ENCODE results near the gene ARMCX5.

Gene ARMCX5

DNA sequence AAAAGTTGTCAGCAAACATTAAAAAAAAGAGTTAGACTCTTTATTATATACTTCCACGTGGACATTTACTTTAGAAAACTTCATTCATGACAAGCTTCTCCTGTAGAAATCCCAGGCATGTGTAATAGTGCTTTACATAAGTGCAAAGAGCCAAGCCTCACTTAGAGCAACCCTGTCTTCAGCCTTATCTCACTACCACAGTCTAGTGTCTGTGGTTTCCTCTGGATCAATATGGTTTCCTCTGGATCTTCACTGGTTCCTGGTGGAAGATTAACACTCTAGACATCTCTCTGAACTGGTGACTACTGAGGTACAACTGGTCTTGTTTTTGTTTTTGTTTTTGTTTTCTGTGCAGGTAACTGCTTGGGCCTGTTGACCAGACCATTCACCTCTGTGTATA lies 18.4 kb upstream of the ARMCX5 start:
- Histone ChIP-seq H3K27me3 (ENCODE audit: insufficient read depth, poor library complexity, severe bottlenecking) (no peaks in the 10 kb centered on the region), H3K4me3 (replicated peaks; ENCODE audit: insufficient read depth, low read length) (no peak overlapping the region), H3K27ac (replicated peaks) (no peak overlapping the region)
- TF ChIP-seq, protein P1, sequence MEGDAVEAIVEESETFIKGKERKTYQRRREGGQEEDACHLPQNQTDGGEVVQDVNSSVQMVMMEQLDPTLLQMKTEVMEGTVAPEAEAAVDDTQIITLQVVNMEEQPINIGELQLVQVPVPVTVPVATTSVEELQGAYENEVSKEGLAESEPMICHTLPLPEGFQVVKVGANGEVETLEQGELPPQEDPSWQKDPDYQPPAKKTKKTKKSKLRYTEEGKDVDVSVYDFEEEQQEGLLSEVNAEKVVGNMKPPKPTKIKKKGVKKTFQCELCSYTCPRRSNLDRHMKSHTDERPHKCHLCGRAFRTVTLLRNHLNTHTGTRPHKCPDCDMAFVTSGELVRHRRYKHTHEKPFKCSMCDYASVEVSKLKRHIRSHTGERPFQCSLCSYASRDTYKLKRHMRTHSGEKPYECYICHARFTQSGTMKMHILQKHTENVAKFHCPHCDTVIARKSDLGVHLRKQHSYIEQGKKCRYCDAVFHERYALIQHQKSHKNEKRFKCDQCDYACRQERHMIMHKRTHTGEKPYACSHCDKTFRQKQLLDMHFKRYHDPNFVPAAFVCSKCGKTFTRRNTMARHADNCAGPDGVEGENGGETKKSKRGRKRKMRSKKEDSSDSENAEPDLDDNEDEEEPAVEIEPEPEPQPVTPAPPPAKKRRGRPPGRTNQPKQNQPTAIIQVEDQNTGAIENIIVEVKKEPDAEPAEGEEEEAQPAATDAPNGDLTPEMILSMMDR (IDR thresholded peaks at IDR 0.05; ENCODE audit: insufficient read depth, low read length), result no peak
- TF ChIP-seq, protein P2, sequence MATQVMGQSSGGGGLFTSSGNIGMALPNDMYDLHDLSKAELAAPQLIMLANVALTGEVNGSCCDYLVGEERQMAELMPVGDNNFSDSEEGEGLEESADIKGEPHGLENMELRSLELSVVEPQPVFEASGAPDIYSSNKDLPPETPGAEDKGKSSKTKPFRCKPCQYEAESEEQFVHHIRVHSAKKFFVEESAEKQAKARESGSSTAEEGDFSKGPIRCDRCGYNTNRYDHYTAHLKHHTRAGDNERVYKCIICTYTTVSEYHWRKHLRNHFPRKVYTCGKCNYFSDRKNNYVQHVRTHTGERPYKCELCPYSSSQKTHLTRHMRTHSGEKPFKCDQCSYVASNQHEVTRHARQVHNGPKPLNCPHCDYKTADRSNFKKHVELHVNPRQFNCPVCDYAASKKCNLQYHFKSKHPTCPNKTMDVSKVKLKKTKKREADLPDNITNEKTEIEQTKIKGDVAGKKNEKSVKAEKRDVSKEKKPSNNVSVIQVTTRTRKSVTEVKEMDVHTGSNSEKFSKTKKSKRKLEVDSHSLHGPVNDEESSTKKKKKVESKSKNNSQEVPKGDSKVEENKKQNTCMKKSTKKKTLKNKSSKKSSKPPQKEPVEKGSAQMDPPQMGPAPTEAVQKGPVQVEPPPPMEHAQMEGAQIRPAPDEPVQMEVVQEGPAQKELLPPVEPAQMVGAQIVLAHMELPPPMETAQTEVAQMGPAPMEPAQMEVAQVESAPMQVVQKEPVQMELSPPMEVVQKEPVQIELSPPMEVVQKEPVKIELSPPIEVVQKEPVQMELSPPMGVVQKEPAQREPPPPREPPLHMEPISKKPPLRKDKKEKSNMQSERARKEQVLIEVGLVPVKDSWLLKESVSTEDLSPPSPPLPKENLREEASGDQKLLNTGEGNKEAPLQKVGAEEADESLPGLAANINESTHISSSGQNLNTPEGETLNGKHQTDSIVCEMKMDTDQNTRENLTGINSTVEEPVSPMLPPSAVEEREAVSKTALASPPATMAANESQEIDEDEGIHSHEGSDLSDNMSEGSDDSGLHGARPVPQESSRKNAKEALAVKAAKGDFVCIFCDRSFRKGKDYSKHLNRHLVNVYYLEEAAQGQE (IDR thresholded peaks at IDR 0.05; ENCODE audit: insufficient replicate concordance, low read depth), result no peak
- no peak for TF ChIP-seq SPI1 (IDR thresholded peaks at IDR 0.05; ENCODE audit: borderline replicate concordance, low read depth)
- no peak for TF ChIP-seq POLR2AphosphoS5 (IDR thresholded peaks at IDR 0.05; ENCODE audit: low read depth)
- no peak for DNase-seq (ENCODE audit: low read depth in 1 of 2, low spot score in 1 of 2)

DNA sequence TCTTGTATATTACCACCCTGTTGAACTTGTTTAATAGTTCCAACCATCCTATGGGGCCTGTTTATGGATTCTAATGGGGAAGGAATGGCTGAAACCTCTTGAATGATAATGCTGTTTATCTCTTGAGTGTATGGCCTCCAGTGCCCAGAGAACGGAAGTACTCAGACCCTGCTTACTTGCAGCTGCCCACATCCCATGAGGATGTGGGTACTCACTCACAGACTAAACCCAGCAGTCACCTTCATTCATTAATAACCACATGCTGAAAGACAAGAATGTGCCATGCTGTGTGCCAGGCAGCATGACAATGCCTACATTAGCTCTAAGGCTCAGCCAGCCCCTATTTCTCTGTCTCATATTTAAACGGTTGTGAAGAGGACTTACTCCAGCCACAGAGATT lies 5.9 kb upstream of the ARMCX5 start:
- H3K4me3 ChIP-seq (replicated peaks; ENCODE audit: insufficient read depth, low read length), result no peak overlapping the region
- DNase-seq (ENCODE audit: low read depth in 1 of 2, low spot score in 1 of 2), result no peak
- H3K27me3 ChIP-seq (ENCODE audit: insufficient read depth, poor library complexity, severe bottlenecking), result no peaks in the 10 kb centered on the region
- TF ChIP-seq, protein P1 (IDR thresholded peaks at IDR 0.05; ENCODE audit: insufficient read depth, low read length), result no peak
- TF ChIP-seq, protein P2 (IDR thresholded peaks at IDR 0.05; ENCODE audit: insufficient replicate concordance, low read depth), result no peak
- TF ChIP-seq POLR2AphosphoS5 (IDR thresholded peaks at IDR 0.05; ENCODE audit: low read depth) (no peak), SPI1 (IDR thresholded peaks at IDR 0.05; ENCODE audit: borderline replicate concordance, low read depth) (no peak), GABPA (IDR thresholded peaks at IDR 0.05; ENCODE audit: low read depth) (no peak)
- H3K27ac ChIP-seq (replicated peaks), result no peak overlapping the region

DNA sequence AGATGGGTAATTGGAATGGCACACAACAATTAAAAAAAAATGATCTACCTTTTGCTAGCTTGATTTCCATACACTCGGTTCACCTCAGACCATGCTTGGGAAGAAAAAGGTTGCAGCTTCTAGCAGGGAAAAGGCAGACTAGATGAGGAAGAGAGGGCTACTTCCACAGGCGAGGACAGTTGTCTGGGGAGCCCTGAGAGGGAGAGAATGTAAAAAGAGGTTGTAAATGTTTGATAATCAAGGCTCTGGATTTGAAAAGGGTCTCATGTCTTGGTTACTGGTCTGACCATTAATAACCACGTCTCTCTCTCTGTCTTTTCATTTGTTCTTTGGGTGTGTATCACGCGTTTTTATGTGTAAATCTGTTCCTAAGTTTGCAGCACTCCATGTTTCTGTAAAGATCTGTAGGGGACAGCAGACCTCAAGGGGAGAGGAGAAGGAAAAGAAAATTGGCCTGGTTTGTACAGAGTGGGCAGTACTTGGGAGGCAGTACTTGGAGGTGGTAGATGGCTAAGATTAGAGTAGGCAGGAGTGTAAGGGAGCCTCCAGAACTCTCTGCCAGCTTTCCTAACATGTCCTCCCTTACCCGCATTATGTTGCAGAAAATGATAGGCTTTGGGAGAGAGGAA lies 750 bp downstream of the ARMCX5 start:
- peak overlapping the region; percentile 72 for H3K27ac ChIP-seq (replicated peaks)

More for the DNA sequence above, 750 bp downstream of the ARMCX5 start:
- DNase-seq (ENCODE audit: low read depth in 1 of 2, low spot score in 1 of 2), result no peak
- TF ChIP-seq POLR2AphosphoS5 (IDR thresholded peaks at IDR 0.05; ENCODE audit: low read depth) (no peak), SPI1 (IDR thresholded peaks at IDR 0.05; ENCODE audit: borderline replicate concordance, low read depth) (no peak), GABPA (IDR thresholded peaks at IDR 0.05; ENCODE audit: low read depth) (no peak)
- TF ChIP-seq, protein P1 (IDR thresholded peaks at IDR 0.05; ENCODE audit: insufficient read depth, low read length), result no peak
- TF ChIP-seq, protein P2 (IDR thresholded peaks at IDR 0.05; ENCODE audit: insufficient replicate concordance, low read depth), result no peak
- Histone ChIP-seq H3K4me3 (replicated peaks; ENCODE audit: insufficient read depth, low read length) (peak overlapping the region; percentile 65), H3K27me3 (ENCODE audit: insufficient read depth, poor library complexity, severe bottlenecking) (no peaks in the 10 kb centered on the region)
